Stimulated activated naive CD4-positive, alpha-beta T cell treated with Interleukin-2 at 50 U/mL for 16 hours (primary cell): ENCODE data around the gene UQCC5.

Experiments
- DNase-seq: peaks from one replicate; lab custom pipeline; 2025; lab: John Stamatoyannopoulos, UW

The UQCC5 gene

GRCh38 chr3:52536369-52537164 is at the start of gene UQCC5:
TSS of gene UQCC5 (plus strand) at chr3:52536605. CDS start at chr3:52536756, 151 bp downstream.
- peak; percentile 98 for DNase-seq

- DNase-seq: no peak
These were observed 49.2 kb upstream of the UQCC5 start for GRCh38 chr3:52487050-52487787.

- no peak for DNase-seq
These were observed 48.4 kb upstream of the UQCC5 start for GRCh38 chr3:52487788-52488691.

GRCh38 chr3:52488746-52489145 is 47.7 kb upstream of the UQCC5 start:
- DNase-seq: no peak

GRCh38 chr3:52489453-52489852 is 47.0 kb upstream of the UQCC5 start:
- no peak for DNase-seq

GRCh38 chr3:52490035-52490938 is 46.1 kb upstream of the UQCC5 start:
- DNase-seq: no peak

- no peak for DNase-seq
These were observed 45.4 kb upstream of the UQCC5 start for GRCh38 chr3:52490939-52491526.

- no peak for DNase-seq
These were observed 44.3 kb upstream of the UQCC5 start for GRCh38 chr3:52492059-52492458.

- DNase-seq: no peak
These were observed 43.0 kb upstream of the UQCC5 start for GRCh38 chr3:52493232-52494017.

- no peak for DNase-seq
These were observed 42.0 kb upstream of the UQCC5 start for GRCh38 chr3:52494445-52494844.

GRCh38 chr3:52494886-52495495 is 41.4 kb upstream of the UQCC5 start, which contains the start of gene STAB1:
TSS of gene STAB1 (plus strand) at chr3:52495338. CDS start at chr3:52495414, 76 bp downstream.
- DNase-seq: no peak

GRCh38 chr3:52495777-52496602 is 40.4 kb upstream of the UQCC5 start:
- no peak for DNase-seq

GRCh38 chr3:52498137-52499054 is 38.0 kb upstream of the UQCC5 start:
- DNase-seq: no peak

GRCh38 chr3:52501046-52501445 is 35.4 kb upstream of the UQCC5 start:
- no peak for DNase-seq

- no peak for DNase-seq
These were observed 34.4 kb upstream of the UQCC5 start for GRCh38 chr3:52502001-52502400.

- no peak for DNase-seq
These were observed 33.5 kb upstream of the UQCC5 start for GRCh38 chr3:52502808-52503350.

GRCh38 chr3:52503788-52504424 is 32.5 kb upstream of the UQCC5 start:
- no peak for DNase-seq
